ENCODE data around the gene CCT7. TPM values are rescaled to one million over a fixed set of nuclear protein-coding genes. Genes with fewer than 3 reads are reported as not detected.

The CCT7 gene
- total RNA-seq, 1 donor = 330 TPM

DNA sequence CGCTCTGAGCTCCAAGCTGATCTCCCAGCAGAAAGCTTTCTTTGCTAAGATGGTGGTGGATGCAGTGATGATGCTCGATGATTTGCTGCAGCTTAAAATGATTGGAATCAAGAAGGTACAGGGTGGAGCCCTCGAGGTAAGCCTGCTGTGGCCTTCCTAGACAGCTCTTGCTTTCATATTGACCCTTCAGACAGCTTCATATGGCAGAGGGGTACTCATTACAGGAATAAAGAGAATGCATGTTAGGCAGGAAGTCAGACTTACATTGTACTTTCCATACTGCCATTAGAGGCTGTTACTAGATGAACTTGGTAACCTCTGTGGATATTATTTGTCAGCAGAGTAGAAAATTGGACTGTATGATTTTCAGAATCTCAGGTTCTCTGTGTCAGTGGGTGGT is 10.5 kb downstream of the CCT7 start:
- TF ChIP-seq, protein P1, sequence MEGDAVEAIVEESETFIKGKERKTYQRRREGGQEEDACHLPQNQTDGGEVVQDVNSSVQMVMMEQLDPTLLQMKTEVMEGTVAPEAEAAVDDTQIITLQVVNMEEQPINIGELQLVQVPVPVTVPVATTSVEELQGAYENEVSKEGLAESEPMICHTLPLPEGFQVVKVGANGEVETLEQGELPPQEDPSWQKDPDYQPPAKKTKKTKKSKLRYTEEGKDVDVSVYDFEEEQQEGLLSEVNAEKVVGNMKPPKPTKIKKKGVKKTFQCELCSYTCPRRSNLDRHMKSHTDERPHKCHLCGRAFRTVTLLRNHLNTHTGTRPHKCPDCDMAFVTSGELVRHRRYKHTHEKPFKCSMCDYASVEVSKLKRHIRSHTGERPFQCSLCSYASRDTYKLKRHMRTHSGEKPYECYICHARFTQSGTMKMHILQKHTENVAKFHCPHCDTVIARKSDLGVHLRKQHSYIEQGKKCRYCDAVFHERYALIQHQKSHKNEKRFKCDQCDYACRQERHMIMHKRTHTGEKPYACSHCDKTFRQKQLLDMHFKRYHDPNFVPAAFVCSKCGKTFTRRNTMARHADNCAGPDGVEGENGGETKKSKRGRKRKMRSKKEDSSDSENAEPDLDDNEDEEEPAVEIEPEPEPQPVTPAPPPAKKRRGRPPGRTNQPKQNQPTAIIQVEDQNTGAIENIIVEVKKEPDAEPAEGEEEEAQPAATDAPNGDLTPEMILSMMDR (IDR thresholded peaks at IDR 0.05; ENCODE audit: insufficient read depth, low read depth, low read length) = no peak
- H3K4me3 ChIP-seq (ENCODE audit: low read depth, low read length) = no peak overlapping the region
- DNase-seq (ENCODE audit: low read depth) = no peak

DNA sequence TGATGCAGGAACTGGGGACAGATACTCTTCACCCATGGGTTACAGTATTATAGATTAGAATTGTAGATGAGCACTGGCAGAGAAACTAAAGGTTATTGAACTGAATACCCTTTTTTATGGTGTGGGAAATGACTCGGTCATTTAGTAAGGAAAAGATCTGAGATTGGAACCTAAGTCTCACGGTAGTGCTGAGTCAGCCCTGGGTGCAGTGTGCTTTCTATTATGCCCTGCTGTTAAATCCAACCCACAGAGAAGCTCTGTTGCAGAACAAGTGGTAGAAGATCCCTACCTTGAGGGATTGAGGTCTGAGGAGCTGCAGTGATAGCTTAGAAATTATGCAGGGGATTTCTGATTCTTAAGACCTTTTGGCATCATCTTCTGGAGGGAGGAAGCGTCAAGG is 12.7 kb downstream of the CCT7 start:
- no peak overlapping the region for H3K4me3 ChIP-seq (ENCODE audit: low read depth, low read length)
- TF ChIP-seq, protein P1 (IDR thresholded peaks at IDR 0.05; ENCODE audit: insufficient read depth, low read depth, low read length) = no peak
- DNase-seq (ENCODE audit: low read depth) = no peak

DNA sequence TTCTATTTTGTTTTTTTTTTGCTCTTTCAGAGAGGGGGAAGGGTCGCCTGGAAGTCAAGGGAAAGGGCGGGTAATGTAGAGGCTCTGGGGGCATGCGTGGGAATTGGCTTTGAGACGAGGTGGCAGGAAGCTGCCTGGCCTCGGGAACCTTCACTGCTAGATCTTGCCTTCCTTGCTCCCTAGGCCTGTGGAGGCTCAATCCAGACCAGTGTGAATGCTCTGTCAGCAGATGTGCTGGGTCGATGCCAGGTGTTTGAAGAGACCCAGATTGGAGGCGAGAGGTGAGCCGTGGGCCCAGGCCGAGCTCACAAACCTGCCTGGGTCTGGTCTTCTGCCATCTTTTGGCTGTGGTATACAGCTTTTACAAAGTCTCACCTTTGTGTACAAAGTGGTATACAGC is 15.5 kb downstream of the CCT7 start:
- TF ChIP-seq, protein P1 (IDR thresholded peaks at IDR 0.05; ENCODE audit: insufficient read depth, low read depth, low read length) = no peak
- no peak overlapping the region for H3K4me3 ChIP-seq (ENCODE audit: low read depth, low read length)
- DNase-seq (ENCODE audit: low read depth) = no peak

DNA sequence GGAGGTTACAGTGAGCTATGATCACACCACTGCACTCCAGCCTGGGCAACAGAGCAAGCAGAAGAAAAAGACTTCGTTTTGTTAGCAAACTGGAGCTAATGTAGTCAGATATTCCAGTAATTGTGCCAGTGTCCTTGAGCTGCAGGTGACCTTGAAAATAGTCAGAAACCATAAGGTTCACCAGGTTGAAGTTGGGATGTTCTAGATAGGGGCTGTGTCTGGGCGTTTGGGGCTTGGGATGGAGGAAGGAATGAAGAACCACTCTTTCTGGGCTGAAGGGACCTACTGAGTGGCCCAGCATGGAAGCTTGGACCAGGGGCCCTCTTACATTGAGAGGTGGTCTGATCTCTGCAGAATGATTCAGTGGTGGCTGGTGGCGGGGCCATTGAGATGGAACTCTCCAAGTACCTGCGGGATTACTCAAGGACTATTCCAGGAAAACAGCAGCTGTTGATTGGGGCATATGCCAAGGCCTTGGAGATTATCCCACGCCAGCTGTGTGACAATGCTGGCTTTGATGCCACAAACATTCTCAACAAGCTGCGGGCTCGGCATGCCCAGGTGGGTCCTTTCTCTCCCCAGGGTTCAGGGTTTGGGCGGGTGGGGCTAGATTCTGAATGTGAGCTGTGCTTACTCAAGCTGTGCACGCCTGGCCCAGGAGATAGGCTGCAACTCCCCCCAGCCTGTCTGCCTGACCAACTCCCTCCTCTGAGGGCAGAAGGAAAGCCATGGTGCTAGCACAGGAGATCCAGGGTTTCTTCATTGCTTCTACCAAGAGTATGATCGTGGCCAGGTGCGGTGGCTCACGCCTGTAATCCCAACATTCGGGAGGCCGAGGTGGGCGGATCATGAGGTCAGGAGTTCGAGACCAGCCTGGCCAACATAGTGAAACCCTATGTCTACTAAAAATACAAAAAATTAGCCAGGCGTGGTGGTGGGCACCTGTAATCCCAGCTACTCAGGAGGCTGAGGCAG is 17.1 kb downstream of the CCT7 start:
- DNase-seq (ENCODE audit: low read depth) = no peak
- H3K4me3 ChIP-seq (ENCODE audit: low read depth, low read length) = no peak overlapping the region
- TF ChIP-seq, protein P1 (IDR thresholded peaks at IDR 0.05; ENCODE audit: insufficient read depth, low read depth, low read length) = no peak

DNA sequence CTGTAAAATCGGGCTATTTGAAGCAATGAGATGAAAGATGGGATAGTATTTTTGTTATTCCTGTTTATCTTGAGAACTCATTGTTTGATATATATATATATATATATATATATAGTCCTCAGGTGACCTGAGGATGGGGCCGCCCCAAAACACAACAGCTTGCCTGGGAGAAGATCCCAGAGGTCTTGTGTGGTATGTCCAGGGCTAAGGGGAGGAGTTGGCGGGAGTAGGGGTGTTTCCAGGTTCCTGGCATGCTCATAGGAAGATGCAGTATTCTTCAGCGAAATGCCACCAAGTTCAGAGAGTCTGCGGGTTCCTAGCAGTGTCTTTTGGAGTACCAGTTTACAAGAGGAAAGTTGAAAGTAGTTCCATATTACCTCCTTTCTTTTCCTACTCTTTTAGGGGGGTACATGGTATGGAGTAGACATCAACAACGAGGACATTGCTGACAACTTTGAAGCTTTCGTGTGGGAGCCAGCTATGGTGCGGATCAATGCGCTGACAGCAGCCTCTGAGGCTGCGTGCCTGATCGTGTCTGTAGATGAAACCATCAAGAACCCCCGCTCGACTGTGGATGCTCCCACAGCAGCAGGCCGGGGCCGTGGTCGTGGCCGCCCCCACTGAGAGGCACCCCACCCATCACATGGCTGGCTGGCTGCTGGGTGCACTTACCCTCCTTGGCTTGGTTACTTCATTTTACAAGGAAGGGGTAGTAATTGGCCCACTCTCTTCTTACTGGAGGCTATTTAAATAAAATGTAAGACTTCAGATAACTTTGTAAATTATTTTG is 18.3 kb downstream of the CCT7 start:
- DNase-seq (ENCODE audit: low read depth) = no peak

DNA sequence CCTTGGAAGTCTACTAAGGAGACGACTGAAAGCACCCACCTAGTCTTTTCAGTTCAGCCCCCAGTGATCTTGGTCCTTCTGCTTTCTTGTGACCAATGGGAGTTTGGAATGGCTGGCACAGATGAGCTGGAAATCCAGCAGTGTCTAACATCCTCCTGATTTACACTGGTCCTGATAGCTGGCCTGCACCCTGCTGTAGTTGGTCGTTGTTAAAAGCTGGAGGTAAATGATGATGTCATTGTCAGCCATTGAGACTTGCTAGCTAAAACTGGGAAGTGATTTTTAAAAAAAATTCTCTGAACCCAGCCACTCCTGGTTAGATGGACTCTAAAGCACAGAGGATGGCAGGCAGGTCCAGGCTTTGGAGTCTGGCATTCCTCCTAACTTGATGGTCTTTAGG is 19.3 kb downstream of the CCT7 start:
- H3K4me3 ChIP-seq (ENCODE audit: low read depth, low read length) = no peak overlapping the region
- DNase-seq (ENCODE audit: low read depth) = no peak
- TF ChIP-seq, protein P1 (IDR thresholded peaks at IDR 0.05; ENCODE audit: insufficient read depth, low read depth, low read length) = no peak

More for the DNA sequence above, 18.3 kb downstream of the CCT7 start:
- no peak overlapping the region for H3K4me3 ChIP-seq (ENCODE audit: low read depth, low read length)
- TF ChIP-seq, protein P1 (IDR thresholded peaks at IDR 0.05; ENCODE audit: insufficient read depth, low read depth, low read length) = no peak
